K562 (cell line): Measurements from ENCODE around the gene INMT. TPM values are rescaled to one million over a fixed set of nuclear protein-coding genes. Genes with fewer than 3 reads are reported as not detected.

ENCODE experiments used
- ATAC-seq: fragments of 200-7000 bp; cut with Tn5 transposase; 3 replicates; pipeline ENCODE4 v1.9.1; 2020; ENCODE audit warnings: moderate library complexity
- BruUV-seq: library from RNA; stranded (reverse); fragments of 400-500 nt; replicated peaks from 2 replicates; lab custom pipeline; 2021; lab: Mats Ljungman, UMichigan
- CTCF ChIA-PET: fragments of 300-600 bp; formaldehyde crosslinking; extraction: SDS; loops from one replicate; lab custom pipeline; 2021; ENCODE audit warnings: low intra/inter-chr PET ratio; lab: Yijun Ruan, JAX
- POLR2A ChIA-PET: fragments of 300-600, 350-650 bp; sonication (Branson Sonifier 250); formaldehyde crosslinking; extraction: SDS; loops from one replicate; lab custom pipeline; 2021; ENCODE audit warnings: antibody characterized with exemption, inconsistent platforms; lab: Yijun Ruan, JAX
- DNase-seq, 4 experiments: peaks; one replicate each; pipeline versions ENCODE4 v3.0.0 to v3.0.0-alpha.2; 2011 to 2018; ENCODE audit warnings: low spot score in 3 of 4, mixed read lengths in 3 of 4; ENCODE audit errors: extremely low read depth in 1 of 4
- FAIRE-seq: peaks from 2 replicates; lab custom pipeline; 2011; peaks lifted over from hg19 to GRCh38; lab: Jason Lieb, UNC
- H2AFZ ChIP-seq: 2 replicates; pipeline ENCODE4 v1.6.0; 2011; ENCODE audit warnings: low read depth, low read length, control low read depth, inconsistent platforms
- H3K27ac ChIP-seq: fragments of 200-600 bp; 3 replicates; pipeline ENCODE4 v1.8.0; 2011; ENCODE audit warnings: low read depth, mild to moderate bottlenecking, control low read depth, inconsistent platforms, low read length, moderate library complexity, mixed read lengths; ENCODE audit errors: extremely low read depth
- H3K27me3 ChIP-seq, 2 experiments: fragments of 300-600 bp in 1 of 2; 2 replicates in 1 of 2; 3 replicates in 1 of 2; pipeline versions ENCODE4 v1.6.0 to v1.8.0; 2011; ENCODE audit warnings: inconsistent platforms in 2 of 2, low read length in 2 of 2, mild to moderate bottlenecking in 1 of 2, mixed read lengths in 1 of 2, moderate library complexity in 1 of 2; ENCODE audit not compliant: control insufficient read depth in 2 of 2, insufficient read depth in 2 of 2
- H3K36me3 ChIP-seq: fragments of 300-600 bp; 3 replicates; pipeline ENCODE4 v1.8.0; 2011; ENCODE audit warnings: mild to moderate bottlenecking, low read length, inconsistent platforms; ENCODE audit not compliant: control insufficient read depth, insufficient read depth
- H3K4me1 ChIP-seq, 2 experiments: fragments of 200-600 bp in 1 of 2; replicated peaks in 1 of 2; 2 replicates in 1 of 2; 3 replicates in 1 of 2; pipeline versions ENCODE4 v1.5.1 to v1.8.0; 2011; ENCODE audit warnings: inconsistent platforms in 2 of 2, low read length in 2 of 2, mild to moderate bottlenecking in 1 of 2, mixed read lengths in 1 of 2, moderate library complexity in 1 of 2; ENCODE audit not compliant: control insufficient read depth in 2 of 2, insufficient read depth in 2 of 2
- H3K4me2 ChIP-seq: 2 replicates; pipeline ENCODE4 v1.6.1; 2011; ENCODE audit warnings: low read length, control low read depth, inconsistent platforms, mixed read lengths; ENCODE audit not compliant: insufficient read depth
- H3K4me3 ChIP-seq: fragments of 200-600 bp; sonication (generic), shearing (Covaris generic); 2 replicates; pipeline ENCODE4 v1.5.1; 2016; ENCODE audit warnings: control low read depth, inconsistent platforms
- H3K79me2 ChIP-seq: fragments of 200-600 bp; 3 replicates; pipeline ENCODE4 v1.8.0; 2011; ENCODE audit warnings: low read length, inconsistent platforms; ENCODE audit not compliant: control insufficient read depth, insufficient read depth
- H3K9ac ChIP-seq, 2 experiments: 2 replicates each; pipeline versions ENCODE4 v1.6.0 to v1.6.1; 2011; ENCODE audit warnings: low read depth in 2 of 2, low read length in 2 of 2, control low read depth in 1 of 2, inconsistent platforms in 1 of 2, mild to moderate bottlenecking in 1 of 2, mixed read lengths in 1 of 2; ENCODE audit not compliant: insufficient read depth in 1 of 2
- H3K9me1 ChIP-seq: one replicate; pipeline ENCODE4 v1.6.0; 2011; ENCODE audit warnings: inconsistent platforms, mild to moderate bottlenecking, low read length, moderate library complexity; ENCODE audit not compliant: control insufficient read depth, insufficient read depth
- H3K9me3 ChIP-seq: replicated peaks from 2 replicates; pipeline ENCODE4 v1.5.1; 2011; ENCODE audit warnings: low read depth, low read length, inconsistent platforms; ENCODE audit not compliant: control insufficient read depth, insufficient read depth
- H4K20me1 ChIP-seq: replicated peaks from 2 replicates; pipeline ENCODE4 v1.6.1; 2011; ENCODE audit warnings: low read length, inconsistent platforms, mixed read lengths; ENCODE audit not compliant: control insufficient read depth, insufficient read depth
- ETS2 ChIP-seq: IDR thresholded peaks from 2 replicates; pipeline ENCODE4 v1.6.1; 2016; ENCODE audit warnings: borderline replicate concordance, missing genetic modification characterization, mild to moderate bottlenecking, moderate library complexity, missing compliant biosample characterization; ENCODE audit not compliant: poor library complexity, severe bottlenecking
- GABPB1 ChIP-seq: sonication (generic); formaldehyde crosslinking; IDR thresholded peaks from 2 replicates; pipeline ENCODE4 v1.8.0; 2022; ENCODE audit warnings: mild to moderate bottlenecking, missing genetic modification reagents
- HOXB6 ChIP-seq: fragments of 250-450 bp; sonication (Bioruptor Pico); IDR thresholded peaks from 2 replicates; pipeline ENCODE4 v1.5.1; 2022; ENCODE audit warnings: mild to moderate bottlenecking, borderline replicate concordance
- NFIC ChIP-seq: fragments of 450-650 bp; IDR thresholded peaks from 2 replicates; pipeline ENCODE4 v1.6.1; 2017; ENCODE audit warnings: mild to moderate bottlenecking, inconsistent platforms
- NR2F6 ChIP-seq: fragments of 450-650 bp; formaldehyde crosslinking; IDR thresholded peaks from 2 replicates; pipeline ENCODE4 v1.4.0; 2020; ENCODE audit warnings: mild to moderate bottlenecking
- POLR2H ChIP-seq: IDR thresholded peaks from 2 replicates; pipeline ENCODE4 v1.6.1; 2016; ENCODE audit warnings: missing genetic modification characterization, low read depth, mild to moderate bottlenecking, control low read depth, missing compliant biosample characterization, moderate library complexity
- XRCC3 ChIP-seq: fragments of 450-650 bp; IDR thresholded peaks from 2 replicates; pipeline ENCODE4 v1.6.1; 2017; ENCODE audit warnings: mild to moderate bottlenecking, moderate library complexity
- ZC3H4 ChIP-seq: sonication (generic); formaldehyde crosslinking; IDR thresholded peaks from 2 replicates; pipeline ENCODE4 v1.9.0; 2021; ENCODE audit warnings: missing genetic modification reagents, borderline replicate concordance
- ZFP30 ChIP-seq: fragments of 250-450 bp; sonication (Bioruptor Pico); IDR thresholded peaks from 2 replicates; pipeline ENCODE4 v1.8.0; 2022; ENCODE audit warnings: moderate library complexity, mild to moderate bottlenecking, inconsistent platforms, borderline replicate concordance
- ZFP36 ChIP-seq: fragments of 150-350 bp; IDR thresholded peaks from 2 replicates; pipeline ENCODE4 v1.6.1; 2018; ENCODE audit warnings: low read length, low read depth; ENCODE audit not compliant: partially characterized antibody
- ZFPM2 ChIP-seq: fragments of 250-450 bp; sonication (Bioruptor Pico); IDR thresholded peaks from 2 replicates; pipeline ENCODE4 v1.5.1; 2022; ENCODE audit warnings: mild to moderate bottlenecking
- ZNF165 ChIP-seq: fragments of 250-450 bp; sonication (Bioruptor Pico); IDR thresholded peaks from 2 replicates; pipeline ENCODE4 v1.4.0; 2020; ENCODE audit warnings: borderline replicate concordance
- ZNF232 ChIP-seq: sonication (generic); formaldehyde crosslinking; IDR thresholded peaks from 2 replicates; pipeline ENCODE4 v1.8.0; 2022; ENCODE audit warnings: mild to moderate bottlenecking, missing genetic modification reagents
- ZNF316 ChIP-seq: fragments of 450-650 bp; IDR thresholded peaks from 2 replicates; pipeline ENCODE4 v1.6.1; 2016
- ZNF766 ChIP-seq: fragments of 200-800 bp; sonication (Bioruptor generic); conservative IDR thresholded peaks from 2 replicates; pipeline ENCODE4 v1.6.1; 2016; ENCODE audit warnings: missing genetic modification characterization, missing compliant biosample characterization
- WGBS: fragments of 100-300 bp; shearing (Covaris generic); methylation state at CpG from one replicate; pipeline ENCODE4 v1.1.6; 2016; ENCODE audit warnings: low coverage, mixed read lengths; ENCODE audit not compliant: insufficient coverage; ENCODE audit errors: missing lambda C conversion rate; 5-methylcytosine and 5-hydroxymethylcytosine counted together
- in situ Hi-C: fragments of 300-500 bp; cut with MboI; formaldehyde crosslinking; loops from 4 replicates; pipeline ENCODE4 v1.15.0; 2018; ENCODE audit warnings: inconsistent platforms, mixed read lengths
- intact Hi-C: fragments of 100-400 bp; cut with micrococcal nuclease; formaldehyde crosslinking; loops from 2 replicates; pipeline ENCODE4 v1.14.2; 2022
- polyA plus RNA-seq, 8 experiments: library from polyadenylated mRNA; depleted of rRNA in 4 of 8; stranded (reverse) in 5 of 8; unstranded in 3 of 8; fragments of >200 nt; fragmentation: Nextera tagmentation in 2 of 8; fragmentation: Illumina TruSeq in 1 of 8; extraction: Ambion mirVana in 2 of 8; extraction: Trizol in 1 of 8; gene quantifications; 2 replicates each; pipeline versions ENCODE4 v1.2.1 to v1.2.3, GENCODE V29; 2011 to 2014; ENCODE audit warnings: inconsistent platforms in 1 of 8, missing spikeins in 1 of 8
- total RNA-seq, 7 experiments: library from RNA; depleted of rRNA in 6 of 7; stranded (reverse); fragments of >200 nt in 6 of 7; fragmentation: Illumina TruSeq in 2 of 7; extraction: Trizol in 2 of 7; gene quantifications; 2 replicates each; pipeline versions ENCODE4 v1.2.1 to v1.2.3, GENCODE V29; 2011 to 2021; ENCODE audit warnings: low replicate concordance in 1 of 7
- TF ChIP-seq, protein P1 (sequence below): fragments of 450-650 bp; IDR thresholded peaks from 2 replicates; pipeline ENCODE4 v1.6.1; 2017; ENCODE audit warnings: antibody characterized with exemption, mild to moderate bottlenecking

Gene INMT
- total and polyA plus RNA-seq, 9 of the 15 experiments (the other 6 are each of a cell fraction or from before 2014, with no cell fraction given): 0.04 to 0.27 TPM; not detected in 7

DNA sequence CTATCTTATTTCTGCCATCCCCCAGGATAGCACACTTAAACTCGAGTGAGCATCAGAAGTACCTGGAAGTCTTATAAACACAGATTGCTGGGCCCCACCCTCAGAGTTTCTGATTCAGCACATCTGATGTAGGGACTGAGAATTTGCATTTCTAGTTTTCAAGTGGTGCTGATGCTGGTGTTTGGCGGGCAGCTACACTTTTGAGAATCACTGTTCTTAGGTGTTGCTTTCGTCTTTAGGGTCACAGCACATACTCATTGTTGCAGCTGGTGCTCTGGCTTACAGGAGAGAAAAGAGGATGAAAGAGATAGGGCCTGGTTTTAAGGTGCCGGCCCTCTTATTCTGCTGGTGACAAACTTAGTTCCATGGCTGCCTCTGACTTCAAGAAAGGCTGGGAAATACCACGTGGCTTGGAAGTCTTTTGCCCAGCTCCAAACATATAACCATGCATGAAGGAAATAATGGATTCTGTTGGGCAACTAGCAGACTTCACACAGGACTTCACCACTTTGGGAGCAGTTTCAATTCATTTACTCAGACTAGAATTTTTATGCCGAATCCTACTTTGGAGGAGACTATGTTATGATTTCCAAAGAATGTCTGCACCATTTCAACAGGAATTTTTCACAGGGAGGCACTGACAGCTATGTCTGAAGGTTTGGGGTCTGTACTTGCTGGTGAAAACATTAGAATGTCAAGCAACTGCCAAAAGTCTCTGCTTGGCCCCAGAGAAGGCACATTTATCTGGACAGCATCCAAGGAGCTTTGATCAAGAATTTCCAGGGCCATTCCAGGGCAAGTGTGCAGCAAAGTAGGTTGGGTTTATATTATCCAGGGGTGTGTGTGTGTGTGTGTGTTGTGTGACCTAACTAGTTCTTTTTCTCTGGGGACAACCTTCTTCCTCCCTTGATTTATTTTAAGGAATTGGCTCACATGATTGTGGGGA, 12.4 kb downstream of the INMT start (continued):
- TF ChIP-seq, protein P1, sequence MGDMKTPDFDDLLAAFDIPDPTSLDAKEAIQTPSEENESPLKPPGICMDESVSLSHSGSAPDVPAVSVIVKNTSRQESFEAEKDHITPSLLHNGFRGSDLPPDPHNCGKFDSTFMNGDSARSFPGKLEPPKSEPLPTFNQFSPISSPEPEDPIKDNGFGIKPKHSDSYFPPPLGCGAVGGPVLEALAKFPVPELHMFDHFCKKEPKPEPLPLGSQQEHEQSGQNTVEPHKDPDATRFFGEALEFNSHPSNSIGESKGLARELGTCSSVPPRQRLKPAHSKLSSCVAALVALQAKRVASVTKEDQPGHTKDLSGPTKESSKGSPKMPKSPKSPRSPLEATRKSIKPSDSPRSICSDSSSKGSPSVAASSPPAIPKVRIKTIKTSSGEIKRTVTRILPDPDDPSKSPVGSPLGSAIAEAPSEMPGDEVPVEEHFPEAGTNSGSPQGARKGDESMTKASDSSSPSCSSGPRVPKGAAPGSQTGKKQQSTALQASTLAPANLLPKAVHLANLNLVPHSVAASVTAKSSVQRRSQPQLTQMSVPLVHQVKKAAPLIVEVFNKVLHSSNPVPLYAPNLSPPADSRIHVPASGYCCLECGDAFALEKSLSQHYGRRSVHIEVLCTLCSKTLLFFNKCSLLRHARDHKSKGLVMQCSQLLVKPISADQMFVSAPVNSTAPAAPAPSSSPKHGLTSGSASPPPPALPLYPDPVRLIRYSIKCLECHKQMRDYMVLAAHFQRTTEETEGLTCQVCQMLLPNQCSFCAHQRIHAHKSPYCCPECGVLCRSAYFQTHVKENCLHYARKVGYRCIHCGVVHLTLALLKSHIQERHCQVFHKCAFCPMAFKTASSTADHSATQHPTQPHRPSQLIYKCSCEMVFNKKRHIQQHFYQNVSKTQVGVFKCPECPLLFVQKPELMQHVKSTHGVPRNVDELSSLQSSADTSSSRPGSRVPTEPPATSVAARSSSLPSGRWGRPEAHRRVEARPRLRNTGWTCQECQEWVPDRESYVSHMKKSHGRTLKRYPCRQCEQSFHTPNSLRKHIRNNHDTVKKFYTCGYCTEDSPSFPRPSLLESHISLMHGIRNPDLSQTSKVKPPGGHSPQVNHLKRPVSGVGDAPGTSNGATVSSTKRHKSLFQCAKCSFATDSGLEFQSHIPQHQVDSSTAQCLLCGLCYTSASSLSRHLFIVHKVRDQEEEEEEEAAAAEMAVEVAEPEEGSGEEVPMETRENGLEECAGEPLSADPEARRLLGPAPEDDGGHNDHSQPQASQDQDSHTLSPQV: 0 out of 2 replicates have a peak, but pooled peaks have one; percentile 33
- TF ChIP-seq ZFPM2 (CRISPR knock-in tag) (no peak), ETS2 (tag) (no peak)
- TF ChIP-seq, all 486 proteins: peak for 4

DNA sequence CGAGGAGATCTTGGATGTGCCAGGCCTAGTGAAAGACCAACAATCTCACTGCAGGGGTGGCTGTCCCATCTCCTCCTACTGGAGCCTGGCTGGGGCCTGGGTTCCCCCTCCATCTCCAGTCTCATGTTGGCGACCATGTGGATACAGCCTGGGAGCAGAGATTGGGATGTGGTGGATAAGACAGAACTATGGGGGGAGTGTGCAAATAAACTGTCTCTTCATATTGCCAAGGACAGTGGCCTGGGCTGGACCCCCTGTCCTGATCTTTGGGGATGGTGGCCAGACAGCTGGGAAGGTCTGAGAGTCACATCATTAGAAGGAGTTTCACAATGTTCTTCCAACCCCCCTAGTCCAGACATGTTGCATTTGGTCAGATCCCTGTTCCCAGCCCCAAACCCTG, 13.5 kb downstream of the INMT start:
- H3K27me3 ChIP-seq: no peaks in the 10 kb centered on the region
- intact Hi-C loops (no loop called here), in situ Hi-C loops (no loop called here)
- peaks cover 14 to 41% of the 10 kb centered on the region in 2 experiments for H3K4me1 ChIP-seq
- 83% methylated on average over 2 of the region's 2 CpGs for WGBS
- no peak overlapping the region for H3K9ac ChIP-seq
- no peaks in the 10 kb centered on the region for H3K79me2 ChIP-seq
- DNase-seq: no peak
- H3K4me2 ChIP-seq: no peak overlapping the region
- H3K27ac ChIP-seq: no peak overlapping the region
- ATAC-seq: no peak
- ChIA-PET POLR2A (interaction anchor here (1.0 kb wide), 1 partner anchor 9 kb away, joined by 3 read pairs; no protein-coding TSS in a partner anchor), CTCF (no interaction called here)
- TF ChIP-seq NFIC (no peak), POLR2H (tag) (no peak), HOXB6 (CRISPR knock-in tag) (no peak), ZC3H4 (CRISPR knock-in tag) (no peak), ZFP30 (CRISPR knock-in tag) (no peak), ZNF316 (no peak), XRCC3 (no peak), ZNF232 (no peak), ZFP36 (no peak), ZNF165 (CRISPR knock-in tag) (no peak), ZNF766 (CRISPR knock-in tag) (no peak), NR2F6 (CRISPR knock-in tag) (no peak), GABPB1 (CRISPR knock-in tag) (no peak)
- H3K36me3 ChIP-seq: no peaks in the 10 kb centered on the region
- no peaks in the 10 kb centered on the region for H3K9me1 ChIP-seq
- FAIRE-seq: no peak
- H4K20me1 ChIP-seq: no peaks in the 10 kb centered on the region
- H2AFZ ChIP-seq: no peak overlapping the region
- H3K4me3 ChIP-seq: no peak overlapping the region
- no TSS peak for BruUV-seq
- no peaks in the 10 kb centered on the region for H3K9me3 ChIP-seq
